ENCODE measurements around the gene SEC16A.

- TF ChIP-seq CTCF (IDR thresholded peaks at IDR 0.05) (no peak), POLR2AphosphoS5 (IDR thresholded peaks at IDR 0.05) (peak; percentile 14), POLR2A (IDR thresholded peaks at IDR 0.05) (no peak)
These were observed 29.1 kb upstream of the SEC16A start for GRCh38 chr9:136511670-136512592.
